Right atrium auricular region (tissue), 2 donors: ENCODE measurements around the gene NPAS3. TPM values are rescaled to one million over a fixed set of nuclear protein-coding genes. Genes with fewer than 3 reads are reported as not detected.

Experiments
- DNase-seq: peaks from one replicate; pipeline ENCODE4 v3.0.0-alpha.2; 2019; ENCODE audit warnings: low spot score
- H3K27ac ChIP-seq, 2 donors: fragments of 200-600 bp; sonication (generic); 1 replicate in 1 of 2; 2 replicates in 1 of 2; pipeline ENCODE4 v1.5.1; 2016 to 2019
- H3K27me3 ChIP-seq, 2 donors: fragments of 200-600 bp; sonication (generic); one replicate each; pipeline versions ENCODE4 v1.5.1 to v1.6.0; 2017 to 2019
- H3K36me3 ChIP-seq: fragments of 200-600 bp; sonication (generic); one replicate; pipeline ENCODE4 v1.5.1; 2016
- H3K4me1 ChIP-seq, 2 donors: fragments of 200-600 bp; sonication (generic); one replicate each; pipeline versions ENCODE4 v1.5.1 to v1.6.0; 2017 to 2019
- H3K4me3 ChIP-seq, 2 donors: fragments of 200-600 bp; sonication (generic); 1 replicate in 1 of 2; 2 replicates in 1 of 2; pipeline ENCODE4 v1.5.1; 2017 to 2019; ENCODE audit warnings: mild to moderate bottlenecking in 1 of 2, moderate library complexity in 1 of 2
- H3K9me3 ChIP-seq, 2 donors: fragments of 200-600 bp; sonication (generic); one replicate each; pipeline ENCODE4 v1.5.1; 2019
- total RNA-seq, 2 donors: library from RNA; depleted of rRNA; stranded (reverse); fragments of >200 nt; gene quantifications; one replicate each; pipeline ENCODE4 v1.1.0, GENCODE V29; 2016
- TF ChIP-seq, protein P1 (sequence below), 2 donors: fragments of 200-600 bp; sonication (generic); IDR thresholded peaks; one replicate each; pipeline ENCODE4 v1.5.1; 2019; ENCODE audit warnings: antibody characterized with exemption in 2 of 2

The NPAS3 gene
- total RNA-seq, 2 donors from 2014 or later = 0.67 to 1.3 TPM

DNA sequence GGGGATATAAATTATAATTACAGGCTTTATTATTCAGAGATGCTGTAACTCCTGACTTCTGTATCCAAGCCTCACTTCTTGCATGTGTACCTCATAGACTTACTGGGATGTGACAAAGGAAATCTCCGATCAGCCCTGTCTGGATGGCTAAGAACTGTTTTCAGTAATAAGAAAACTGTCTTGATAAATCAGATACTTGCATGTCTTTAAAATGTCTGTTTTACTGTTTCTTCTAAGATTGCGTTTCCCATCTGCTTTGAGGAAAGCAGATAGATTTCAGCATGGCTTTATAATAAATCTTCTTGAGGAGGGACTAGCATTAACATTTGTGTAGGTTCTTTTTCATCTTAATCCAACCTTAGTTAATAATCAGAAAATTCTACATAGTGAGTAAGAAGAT lies 616.3 kb downstream of the NPAS3 start:
- no peak overlapping the region for H3K4me3 ChIP-seq
- TF ChIP-seq, protein P1, sequence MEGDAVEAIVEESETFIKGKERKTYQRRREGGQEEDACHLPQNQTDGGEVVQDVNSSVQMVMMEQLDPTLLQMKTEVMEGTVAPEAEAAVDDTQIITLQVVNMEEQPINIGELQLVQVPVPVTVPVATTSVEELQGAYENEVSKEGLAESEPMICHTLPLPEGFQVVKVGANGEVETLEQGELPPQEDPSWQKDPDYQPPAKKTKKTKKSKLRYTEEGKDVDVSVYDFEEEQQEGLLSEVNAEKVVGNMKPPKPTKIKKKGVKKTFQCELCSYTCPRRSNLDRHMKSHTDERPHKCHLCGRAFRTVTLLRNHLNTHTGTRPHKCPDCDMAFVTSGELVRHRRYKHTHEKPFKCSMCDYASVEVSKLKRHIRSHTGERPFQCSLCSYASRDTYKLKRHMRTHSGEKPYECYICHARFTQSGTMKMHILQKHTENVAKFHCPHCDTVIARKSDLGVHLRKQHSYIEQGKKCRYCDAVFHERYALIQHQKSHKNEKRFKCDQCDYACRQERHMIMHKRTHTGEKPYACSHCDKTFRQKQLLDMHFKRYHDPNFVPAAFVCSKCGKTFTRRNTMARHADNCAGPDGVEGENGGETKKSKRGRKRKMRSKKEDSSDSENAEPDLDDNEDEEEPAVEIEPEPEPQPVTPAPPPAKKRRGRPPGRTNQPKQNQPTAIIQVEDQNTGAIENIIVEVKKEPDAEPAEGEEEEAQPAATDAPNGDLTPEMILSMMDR (IDR thresholded peaks at IDR 0.05) = no peak
- H3K36me3 ChIP-seq = no peaks in the 10 kb centered on the region
- no peak for DNase-seq
- H3K9me3 ChIP-seq = no peaks in the 10 kb centered on the region
- H3K4me1 ChIP-seq = no peaks in the 10 kb centered on the region
- H3K27me3 ChIP-seq = no peaks in the 10 kb centered on the region
- no peak overlapping the region for H3K27ac ChIP-seq

DNA sequence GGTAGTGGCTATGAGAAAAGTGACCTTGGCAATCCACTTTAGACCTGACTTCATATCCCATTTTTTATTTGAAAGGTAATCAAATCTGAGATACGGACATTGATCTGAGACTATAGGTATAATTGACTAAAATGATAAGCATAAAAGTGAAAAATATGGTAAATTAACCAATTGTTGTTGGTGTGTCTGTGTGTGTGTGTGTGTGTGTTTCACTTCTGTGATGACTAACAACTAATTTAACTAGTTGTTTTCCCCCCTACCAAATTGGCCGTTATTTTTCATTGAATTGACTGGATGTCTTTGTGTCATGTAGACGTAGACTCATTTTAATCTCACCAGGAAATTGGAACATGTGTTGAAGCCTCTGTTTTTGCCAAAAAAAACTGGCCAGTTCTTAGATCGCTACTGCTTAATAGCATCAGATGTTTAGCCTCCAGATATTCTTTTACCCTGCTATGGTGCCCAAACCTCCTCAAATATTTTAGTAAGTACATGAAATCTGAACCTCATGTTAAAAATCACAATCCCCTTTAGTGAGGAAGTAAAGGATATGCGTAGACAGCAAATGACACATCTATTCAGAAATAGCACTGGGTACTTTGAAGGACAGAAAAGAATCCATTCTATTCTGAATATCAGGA lies 617.2 kb downstream of the NPAS3 start:
- TF ChIP-seq, protein P1 (IDR thresholded peaks at IDR 0.05) = no peak
- H3K36me3 ChIP-seq = no peaks in the 10 kb centered on the region
- H3K4me1 ChIP-seq = no peaks in the 10 kb centered on the region
- no peak overlapping the region for H3K4me3 ChIP-seq
- H3K27ac ChIP-seq = no peak overlapping the region
- H3K9me3 ChIP-seq = no peaks in the 10 kb centered on the region
- no peak for DNase-seq
- H3K27me3 ChIP-seq = no peaks in the 10 kb centered on the region

DNA sequence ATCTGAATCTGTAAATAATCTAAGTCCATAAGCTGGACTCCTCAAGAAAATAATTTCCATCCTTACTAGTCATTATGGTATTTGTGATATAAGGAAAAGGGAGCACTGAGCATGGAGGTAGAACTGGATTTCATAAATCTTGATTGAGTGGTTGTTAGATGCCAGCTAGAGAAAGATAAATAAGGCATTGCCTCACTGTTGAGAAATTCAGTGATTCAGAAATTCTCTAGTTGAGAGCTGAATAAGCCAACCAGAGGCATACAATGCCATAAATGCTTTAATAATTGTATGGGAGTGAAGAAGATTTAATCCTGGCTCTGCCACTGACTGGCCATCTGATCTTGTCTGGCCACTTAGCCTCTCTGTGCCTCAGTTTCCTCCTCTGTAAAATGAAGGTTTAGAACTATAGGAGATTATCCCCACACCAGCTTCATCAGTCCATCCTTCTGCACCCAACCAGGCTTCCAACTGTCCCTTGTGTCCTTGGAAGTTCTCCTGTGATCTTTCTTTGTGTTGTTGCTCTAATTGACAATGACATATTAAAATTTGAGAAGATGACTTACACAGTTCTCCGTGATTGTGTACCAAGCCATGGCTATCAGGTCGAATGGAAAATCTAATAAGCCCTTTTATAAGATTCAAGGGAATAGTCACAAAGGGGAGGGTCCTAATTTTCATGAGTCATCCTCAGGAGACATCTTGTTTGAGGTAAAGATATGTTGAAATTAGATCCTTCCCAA lies 617.9 kb downstream of the NPAS3 start:
- DNase-seq = no peak
- H3K27ac ChIP-seq = no peak overlapping the region

DNA sequence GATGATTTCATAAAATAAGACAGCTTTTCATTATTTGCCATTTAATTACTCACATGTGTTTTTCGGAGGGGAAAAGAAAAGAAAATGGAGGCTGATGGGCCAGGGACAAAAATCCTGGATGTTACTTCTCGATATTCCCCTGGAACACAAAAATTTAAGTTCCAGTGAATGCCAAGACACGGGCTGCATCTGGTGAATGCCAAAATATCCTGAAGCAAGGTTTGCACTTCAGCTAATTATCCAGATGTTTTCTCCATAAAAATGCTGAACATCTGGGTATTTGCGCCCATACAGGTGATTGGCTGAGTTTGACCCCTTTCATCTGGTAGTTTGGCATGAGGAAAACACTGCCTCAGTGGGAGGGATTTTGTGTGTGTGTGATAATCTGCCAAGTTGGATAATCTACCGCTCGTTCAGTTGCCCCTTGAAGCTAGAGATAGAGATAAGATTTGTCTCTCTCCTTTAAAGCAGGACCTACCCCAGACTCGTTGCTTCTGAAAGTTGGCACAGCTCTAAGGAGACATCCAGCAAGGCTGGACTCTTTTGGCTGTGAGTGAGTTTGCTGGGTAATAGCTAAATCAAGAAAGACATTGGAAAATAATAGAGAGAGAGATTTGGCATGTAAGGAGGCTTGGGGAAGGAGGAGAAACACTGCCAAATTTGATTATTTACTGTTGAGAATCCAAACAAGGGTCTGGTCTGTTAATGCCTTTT lies 622.2 kb downstream of the NPAS3 start:
- H3K27me3 ChIP-seq = no peaks in the 10 kb centered on the region
- no peaks in the 10 kb centered on the region for H3K9me3 ChIP-seq
- H3K36me3 ChIP-seq = no peaks in the 10 kb centered on the region
- no peak overlapping the region for H3K4me3 ChIP-seq
- no peak overlapping the region for H3K27ac ChIP-seq
- DNase-seq = no peak
- TF ChIP-seq, protein P1 (IDR thresholded peaks at IDR 0.05) = no peak
- H3K4me1 ChIP-seq = no peaks in the 10 kb centered on the region

More for the DNA sequence above, 617.9 kb downstream of the NPAS3 start:
- TF ChIP-seq, protein P1 (IDR thresholded peaks at IDR 0.05) = no peak
- Histone ChIP-seq H3K4me1 (no peaks in the 10 kb centered on the region), H3K36me3 (no peaks in the 10 kb centered on the region), H3K27me3 (no peaks in the 10 kb centered on the region), H3K9me3 (no peaks in the 10 kb centered on the region), H3K4me3 (no peak overlapping the region)

DNA sequence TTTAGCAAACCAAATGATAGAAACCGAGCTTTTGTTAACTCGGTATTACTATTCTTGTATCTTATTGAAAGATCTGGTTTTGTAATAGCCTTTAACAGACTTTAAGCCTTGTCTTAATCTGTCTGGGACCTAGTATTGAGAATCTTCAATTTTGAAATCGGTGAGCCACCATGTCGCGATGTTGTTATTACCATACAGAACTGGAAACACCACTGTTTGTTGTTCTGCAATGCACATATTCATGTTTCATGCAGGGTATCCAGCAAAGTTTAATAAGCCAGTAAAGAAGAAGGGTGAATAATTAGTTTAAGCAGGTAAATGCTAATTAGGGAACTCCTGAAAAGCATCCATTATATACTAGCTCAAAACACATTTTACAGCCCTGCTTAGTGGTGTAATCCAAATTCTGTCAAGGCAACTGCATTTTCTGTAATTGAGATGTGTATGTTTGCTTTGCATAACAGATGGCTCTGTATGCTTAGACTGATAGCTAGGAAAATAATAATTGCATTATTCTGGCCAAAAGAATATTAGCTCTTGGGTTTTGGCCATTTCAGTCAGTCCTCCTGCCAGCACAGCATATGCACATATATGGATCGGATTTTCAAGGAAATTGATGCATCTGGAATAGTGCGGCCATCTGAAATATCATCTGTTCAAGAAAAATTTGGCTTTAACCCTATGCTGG lies 623.0 kb downstream of the NPAS3 start:
- H3K36me3 ChIP-seq = no peaks in the 10 kb centered on the region
- DNase-seq = no peak
- no peak overlapping the region for H3K4me3 ChIP-seq
- no peaks in the 10 kb centered on the region for H3K27me3 ChIP-seq
- TF ChIP-seq, protein P1 (IDR thresholded peaks at IDR 0.05) = no peak
- no peaks in the 10 kb centered on the region for H3K9me3 ChIP-seq
- no peak overlapping the region for H3K27ac ChIP-seq
- H3K4me1 ChIP-seq = no peaks in the 10 kb centered on the region
